Liver (tissue), 3 donors: ENCODE results near the gene ADCY7.

Experiments used
- CTCF ChIP-seq: fragments of 150-350 bp; IDR thresholded peaks from 2 replicates; pipeline ENCODE4 v1.5.1; 2017; ENCODE audit warnings: improper control_type of control experiment, low read depth, low read length; ENCODE audit not compliant: missing input control
- FOXA2 ChIP-seq: IDR thresholded peaks from 2 replicates; pipeline ENCODE4 v1.6.1; 2016; ENCODE audit warnings: antibody characterized with exemption
- GABPA ChIP-seq, 2 donors: IDR thresholded peaks in 1 of 2; conservative IDR thresholded peaks in 1 of 2; 2 replicates each; pipeline ENCODE4 v1.6.1; 2016; ENCODE audit warnings: antibody characterized with exemption in 2 of 2, mild to moderate bottlenecking in 1 of 2, moderate library complexity in 1 of 2
- HNF4A ChIP-seq, 2 donors: conservative IDR thresholded peaks; 2 replicates each; pipeline ENCODE4 v1.6.1; 2016; ENCODE audit warnings: antibody characterized with exemption in 2 of 2, mild to moderate bottlenecking in 2 of 2
- JUND ChIP-seq, 2 donors: IDR thresholded peaks; 2 replicates each; pipeline ENCODE4 v1.6.1; 2016; ENCODE audit warnings: antibody characterized with exemption in 2 of 2
- RAD21 ChIP-seq, 2 donors: IDR thresholded peaks; 2 replicates each; pipeline ENCODE4 v1.6.1; 2016; ENCODE audit warnings: antibody characterized with exemption in 2 of 2, mild to moderate bottlenecking in 2 of 2
- REST ChIP-seq: IDR thresholded peaks from 2 replicates; pipeline ENCODE4 v1.6.1; 2016; ENCODE audit warnings: antibody characterized with exemption, mild to moderate bottlenecking
- RXRA ChIP-seq, 2 donors: IDR thresholded peaks; 2 replicates each; pipeline ENCODE4 v1.6.1; 2017 to 2018; ENCODE audit warnings: antibody characterized with exemption in 2 of 2, mild to moderate bottlenecking in 1 of 2
- SP1 ChIP-seq: IDR thresholded peaks from 2 replicates; pipeline ENCODE4 v1.6.1; 2018; ENCODE audit warnings: antibody characterized with exemption, mild to moderate bottlenecking
- TAF1 ChIP-seq: conservative IDR thresholded peaks from 2 replicates; pipeline ENCODE4 v1.6.1; 2016; ENCODE audit warnings: antibody characterized with exemption, mild to moderate bottlenecking
- YY1 ChIP-seq: IDR thresholded peaks from 2 replicates; pipeline ENCODE4 v1.6.1; 2016; ENCODE audit warnings: antibody characterized with exemption, mild to moderate bottlenecking
- ZBTB33 ChIP-seq: IDR thresholded peaks from 2 replicates; pipeline ENCODE4 v1.6.1; 2016; ENCODE audit warnings: antibody characterized with exemption
- TF ChIP-seq, protein P1 (sequence below): IDR thresholded peaks from 2 replicates; pipeline ENCODE4 v1.6.1; 2016; ENCODE audit warnings: antibody characterized with exemption
- donor health status: healthy.
- donor health status: healthy.

- TF ChIP-seq RXRA (IDR thresholded peaks at IDR 0.05): no peak
- TF ChIP-seq, protein P1, sequence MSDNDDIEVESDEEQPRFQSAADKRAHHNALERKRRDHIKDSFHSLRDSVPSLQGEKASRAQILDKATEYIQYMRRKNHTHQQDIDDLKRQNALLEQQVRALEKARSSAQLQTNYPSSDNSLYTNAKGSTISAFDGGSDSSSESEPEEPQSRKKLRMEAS: no peak
- no peak for TF ChIP-seq RAD21 (IDR thresholded peaks at IDR 0.05)
- no peak for TF ChIP-seq CTCF
- TF ChIP-seq JUND (IDR thresholded peaks at IDR 0.05): no peak
- no peak for TF ChIP-seq GABPA (IDR thresholded peaks at IDR 0.05 in 1 of 2, conservative IDR thresholded peaks at IDR 0.05 in 1 of 2)
- no peak for TF ChIP-seq HNF4A (conservative IDR thresholded peaks at IDR 0.05)
- no peak for TF ChIP-seq TAF1
- TF ChIP-seq REST: no peak
- no peak for TF ChIP-seq ZBTB33
- TF ChIP-seq SP1: no peak
- no peak for TF ChIP-seq YY1
- TF ChIP-seq FOXA2: no peak
Observed at GRCh38 chr16:50248845-50249244, 17.5 kb upstream of the ADCY7 start.
